SK-N-SH (cell line): Measurements from ENCODE around the gene POU2F1. TPM values are rescaled to one million over a fixed set of nuclear protein-coding genes. Genes with fewer than 3 reads are reported as not detected.

ENCODE experiments used
- CTCF ChIA-PET: fragments of 300-600, 350-600 bp; formaldehyde crosslinking; extraction: SDS; loops from one replicate; lab custom pipeline; 2021; lab: Yijun Ruan, JAX
- POLR2A ChIA-PET: fragments of 350-600 bp; sonication (Branson Sonifier 250); formaldehyde crosslinking; extraction: SDS; loops from one replicate; lab custom pipeline; 2020; ENCODE audit warnings: antibody characterized with exemption, inconsistent platforms; lab: Yijun Ruan, JAX
- DNase-seq: peaks from one replicate; pipeline ENCODE4 v3.0.0; 2012
- H2AFZ ChIP-seq: fragments of 200-600 bp; sonication (generic); 2 replicates; pipeline ENCODE4 v1.8.1; 2016; ENCODE audit warnings: antibody characterized with exemption, mild to moderate bottlenecking, low read depth
- H3F3A ChIP-seq: fragments of 200-600 bp; sonication (generic); replicated peaks from 2 replicates; pipeline ENCODE3; 2016; ENCODE audit warnings: antibody characterized with exemption, mild to moderate bottlenecking; ENCODE audit not compliant: insufficient read depth
- H3K27ac ChIP-seq, 2 experiments: fragments of 200-500 bp in 1 of 2; fragments of 200-600 bp in 1 of 2; sonication (Bioruptor generic) in 1 of 2; sonication (generic), shearing (Covaris generic) in 1 of 2; 2 replicates each; pipeline versions ENCODE4 v1.5.1 to v1.6.1; 2014 to 2016; ENCODE audit warnings: low read depth in 2 of 2, inconsistent platforms in 1 of 2, low read length in 1 of 2, mild to moderate bottlenecking in 1 of 2, mixed read lengths in 1 of 2
- H3K27me3 ChIP-seq: fragments of 200-600 bp; sonication (generic), shearing (Covaris generic); 2 replicates; pipeline ENCODE4 v1.6.1; 2016; ENCODE audit warnings: mixed run types; ENCODE audit not compliant: insufficient read depth
- H3K36me3 ChIP-seq, 2 experiments: fragments of 200-500 bp in 1 of 2; fragments of 200-600 bp in 1 of 2; sonication (Bioruptor generic) in 1 of 2; sonication (generic) in 1 of 2; replicated peaks in 1 of 2; 2 replicates each; pipeline versions ENCODE3 to v1.5.1; 2014 to 2016; ENCODE audit warnings: low read length in 1 of 2, mild to moderate bottlenecking in 1 of 2; ENCODE audit not compliant: insufficient read depth in 2 of 2, control insufficient read depth in 1 of 2
- H3K4me1 ChIP-seq, 2 experiments: fragments of 200-500 bp in 1 of 2; fragments of 200-600 bp in 1 of 2; sonication (Bioruptor generic) in 1 of 2; sonication (generic), shearing (Covaris generic) in 1 of 2; 2 replicates each; pipeline versions ENCODE4 v1.5.1 to v1.6.1; 2014 to 2016; ENCODE audit warnings: low read depth in 1 of 2, low read length in 1 of 2, mixed run types in 1 of 2; ENCODE audit not compliant: insufficient read depth in 2 of 2, control insufficient read depth in 1 of 2
- H3K4me2 ChIP-seq: fragments of 200-600 bp; sonication (generic), shearing (Covaris generic); 2 replicates; pipeline ENCODE4 v1.6.1; 2017; ENCODE audit warnings: mixed run types
- H3K4me3 ChIP-seq, 2 experiments: fragments of 200-500 bp in 1 of 2; fragments of 200-600 bp in 1 of 2; sonication (Bioruptor generic) in 1 of 2; sonication (generic), shearing (Covaris generic) in 1 of 2; 2 replicates each; pipeline versions ENCODE4 v1.5.1 to v1.8.1; 2014 to 2016; ENCODE audit warnings: low read depth in 2 of 2, inconsistent platforms in 1 of 2, low read length in 1 of 2, mild to moderate bottlenecking in 1 of 2, mixed read lengths in 1 of 2, moderate library complexity in 1 of 2
- H3K79me2 ChIP-seq: fragments of 200-600 bp; sonication (generic); 2 replicates; pipeline ENCODE4 v1.8.1; 2017; ENCODE audit warnings: mild to moderate bottlenecking; ENCODE audit not compliant: insufficient read depth
- H3K9ac ChIP-seq: fragments of 200-600 bp; sonication (generic); 2 replicates; pipeline ENCODE4 v1.6.1; 2017; ENCODE audit warnings: mixed run types
- H3K9me2 ChIP-seq: fragments of 200-600 bp; sonication (generic); 2 replicates; pipeline ENCODE4 v1.6.1; 2017; ENCODE audit warnings: mixed run types
- H3K9me3 ChIP-seq: fragments of 200-600 bp; sonication (generic); 2 replicates; pipeline ENCODE4 v1.6.1; 2017; ENCODE audit warnings: mixed run types, mild to moderate bottlenecking, moderate library complexity
- H4K20me1 ChIP-seq: fragments of 200-600 bp; sonication (generic); 2 replicates; pipeline ENCODE4 v1.6.1; 2017; ENCODE audit warnings: mild to moderate bottlenecking, mixed run types; ENCODE audit not compliant: insufficient read depth
- ELF1 ChIP-seq: IDR thresholded peaks from 2 replicates; pipeline ENCODE4 v1.4.0; 2012
- FOXM1 ChIP-seq: IDR thresholded peaks from 2 replicates; pipeline ENCODE4 v1.4.0; 2012; ENCODE audit warnings: low read depth, mild to moderate bottlenecking
- GATA2 ChIP-seq: sonication (generic); formaldehyde crosslinking; IDR thresholded peaks from 2 replicates; pipeline ENCODE4 v1.5.0; 2020; ENCODE audit warnings: mild to moderate bottlenecking, missing genetic modification reagents
- NRF1 ChIP-seq: IDR thresholded peaks from 2 replicates; pipeline ENCODE4 v1.6.1; 2012; ENCODE audit warnings: low read depth, mild to moderate bottlenecking, low read length
- POLR2AphosphoS5 ChIP-seq: IDR thresholded peaks from 2 replicates; pipeline ENCODE4 v1.6.1; 2012; ENCODE audit warnings: low read depth, low read length
- SIN3A ChIP-seq: IDR thresholded peaks from 2 replicates; pipeline ENCODE4 v1.6.1; 2012; ENCODE audit warnings: low read depth, mild to moderate bottlenecking, low read length, moderate library complexity, borderline replicate concordance
- SMC3 ChIP-seq: IDR thresholded peaks from 2 replicates; pipeline ENCODE4 v1.6.1; 2012; ENCODE audit warnings: low read depth, low read length, improper control_type of control experiment
- TAF1 ChIP-seq: IDR thresholded peaks from 2 replicates; pipeline ENCODE4 v1.6.1; 2012; ENCODE audit warnings: low read depth, mild to moderate bottlenecking, low read length, moderate library complexity, borderline replicate concordance
- TEAD4 ChIP-seq: IDR thresholded peaks from 2 replicates; pipeline ENCODE4 v1.4.0; 2012; ENCODE audit warnings: mild to moderate bottlenecking, borderline replicate concordance; ENCODE audit not compliant: insufficient read depth
- USF2 ChIP-seq: fragments of 150-350 bp; IDR thresholded peaks from 2 replicates; pipeline ENCODE4 v1.6.1; 2017; ENCODE audit warnings: antibody characterized with exemption, low read length, low read depth, borderline replicate concordance
- YY1 ChIP-seq: IDR thresholded peaks from 2 replicates; pipeline ENCODE4 v1.4.0; 2012; ENCODE audit warnings: low read depth, mild to moderate bottlenecking
- WGBS: methylation state at CpG from one replicate; pipeline ENCODE4 v1.1.6; 2017; ENCODE audit warnings: low lambda C conversion rate; 5-methylcytosine and 5-hydroxymethylcytosine counted together
- polyA plus RNA-seq, 3 experiments: library from polyadenylated mRNA; depleted of rRNA; stranded (reverse); fragments of >200 nt; gene quantifications; 2 replicates each; pipeline ENCODE4 v1.2.3, GENCODE V29; 2012
- TF ChIP-seq, protein P1 (sequence below): IDR thresholded peaks from 2 replicates; pipeline ENCODE4 v1.6.1; 2012; ENCODE audit warnings: mild to moderate bottlenecking, low read depth, low read length, moderate library complexity
- TF ChIP-seq, protein P2 (sequence below): IDR thresholded peaks from 2 replicates; pipeline ENCODE4; 2012

The POU2F1 gene
- polyA plus RNA-seq, 1 of the 3 experiments (the other 2 are of a cell fraction), result 1.2 TPM

- Histone ChIP-seq H3K36me3 (no peaks in the 10 kb centered on the region), H3K9me2 (no peaks in the 10 kb centered on the region), H3K27me3 (peaks cover 6% of the 10 kb centered on the region; the same call in 1 of the 2 replicates), H3K4me1 (peaks cover 0 to 8% of the 10 kb centered on the region in 2 experiments; a peak in 1 of 4 replicates), H3F3A (no peaks in the 10 kb centered on the region), H3K9me3 (no peaks in the 10 kb centered on the region), H3K79me2 (no peaks in the 10 kb centered on the region), H3K4me2 (no peak overlapping the region), H3K27ac (no peak overlapping the region), H3K9ac (no peak overlapping the region), H2AFZ (no peak overlapping the region), H4K20me1 (no peaks in the 10 kb centered on the region), H3K4me3 (no peak overlapping the region)
- TF ChIP-seq, protein P1, sequence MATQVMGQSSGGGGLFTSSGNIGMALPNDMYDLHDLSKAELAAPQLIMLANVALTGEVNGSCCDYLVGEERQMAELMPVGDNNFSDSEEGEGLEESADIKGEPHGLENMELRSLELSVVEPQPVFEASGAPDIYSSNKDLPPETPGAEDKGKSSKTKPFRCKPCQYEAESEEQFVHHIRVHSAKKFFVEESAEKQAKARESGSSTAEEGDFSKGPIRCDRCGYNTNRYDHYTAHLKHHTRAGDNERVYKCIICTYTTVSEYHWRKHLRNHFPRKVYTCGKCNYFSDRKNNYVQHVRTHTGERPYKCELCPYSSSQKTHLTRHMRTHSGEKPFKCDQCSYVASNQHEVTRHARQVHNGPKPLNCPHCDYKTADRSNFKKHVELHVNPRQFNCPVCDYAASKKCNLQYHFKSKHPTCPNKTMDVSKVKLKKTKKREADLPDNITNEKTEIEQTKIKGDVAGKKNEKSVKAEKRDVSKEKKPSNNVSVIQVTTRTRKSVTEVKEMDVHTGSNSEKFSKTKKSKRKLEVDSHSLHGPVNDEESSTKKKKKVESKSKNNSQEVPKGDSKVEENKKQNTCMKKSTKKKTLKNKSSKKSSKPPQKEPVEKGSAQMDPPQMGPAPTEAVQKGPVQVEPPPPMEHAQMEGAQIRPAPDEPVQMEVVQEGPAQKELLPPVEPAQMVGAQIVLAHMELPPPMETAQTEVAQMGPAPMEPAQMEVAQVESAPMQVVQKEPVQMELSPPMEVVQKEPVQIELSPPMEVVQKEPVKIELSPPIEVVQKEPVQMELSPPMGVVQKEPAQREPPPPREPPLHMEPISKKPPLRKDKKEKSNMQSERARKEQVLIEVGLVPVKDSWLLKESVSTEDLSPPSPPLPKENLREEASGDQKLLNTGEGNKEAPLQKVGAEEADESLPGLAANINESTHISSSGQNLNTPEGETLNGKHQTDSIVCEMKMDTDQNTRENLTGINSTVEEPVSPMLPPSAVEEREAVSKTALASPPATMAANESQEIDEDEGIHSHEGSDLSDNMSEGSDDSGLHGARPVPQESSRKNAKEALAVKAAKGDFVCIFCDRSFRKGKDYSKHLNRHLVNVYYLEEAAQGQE, result no peak
- TF ChIP-seq USF2 (no peak), FOXM1 (no peak), POLR2AphosphoS5 (no peak), TAF1 (no peak), SIN3A (no peak), SMC3 (no peak), TEAD4 (no peak), NRF1 (no peak), YY1 (no peak), GATA2 (CRISPR knock-in tag) (no peak), ELF1 (no peak)
- TF ChIP-seq, protein P2, sequence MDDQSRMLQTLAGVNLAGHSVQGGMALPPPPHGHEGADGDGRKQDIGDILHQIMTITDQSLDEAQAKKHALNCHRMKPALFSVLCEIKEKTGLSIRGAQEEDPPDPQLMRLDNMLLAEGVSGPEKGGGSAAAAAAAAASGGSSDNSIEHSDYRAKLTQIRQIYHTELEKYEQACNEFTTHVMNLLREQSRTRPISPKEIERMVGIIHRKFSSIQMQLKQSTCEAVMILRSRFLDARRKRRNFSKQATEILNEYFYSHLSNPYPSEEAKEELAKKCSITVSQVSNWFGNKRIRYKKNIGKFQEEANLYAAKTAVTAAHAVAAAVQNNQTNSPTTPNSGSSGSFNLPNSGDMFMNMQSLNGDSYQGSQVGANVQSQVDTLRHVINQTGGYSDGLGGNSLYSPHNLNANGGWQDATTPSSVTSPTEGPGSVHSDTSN, result no peak
- ChIA-PET CTCF (interaction anchor here (2.6 to 4.5 kb wide), 3 partner anchors 81 to 185 kb away, joined by 7 to 32 read pairs (median 17); no protein-coding TSS in a partner anchor), POLR2A (no interaction called here)
- no peak for DNase-seq
- WGBS, result 77% methylated on average over 8 of the region's 8 CpGs
These were observed 231.8 kb downstream of the POU2F1 start for GRCh38 chr1:167452483-167452882.
